Effector CD4-positive, alpha-beta T cell (primary cell): ENCODE measurements around the gene CTSF.
"Not testable (repeated sequence)": the region's sequence is repeated elsewhere in the genome, so short reads cannot be mapped to it uniquely, and the experiment has no call there.

Experiments
- DNase-seq: peaks from one replicate; pipeline ENCODE4 v3.0.0-alpha.2; 2020

Gene CTSF

DNA sequence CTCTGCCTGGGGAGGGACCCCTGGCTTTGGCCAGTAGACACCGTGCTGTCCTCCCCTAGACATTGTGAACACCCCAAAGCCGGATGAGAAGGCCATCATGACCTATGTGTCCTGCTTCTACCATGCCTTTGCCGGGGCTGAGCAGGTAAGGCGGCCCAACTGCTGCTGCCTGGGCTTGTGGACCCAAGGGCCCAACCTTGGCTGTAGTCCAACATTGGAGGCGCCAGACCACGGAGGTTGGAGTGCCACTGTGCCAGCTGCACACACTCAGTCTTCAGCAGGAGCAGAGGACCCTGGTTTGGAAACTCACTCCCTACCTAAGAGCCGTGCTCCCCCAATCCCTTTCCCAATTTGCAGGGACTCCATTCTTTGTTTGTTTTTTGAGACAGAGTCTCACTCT, 12.3 kb downstream of the CTSF start:
- no peak for DNase-seq

GRCh38 chr11:66555416-66555815, 13.0 kb downstream of the CTSF start:
- no peak for DNase-seq

GRCh38 chr11:66554602-66555001, 13.8 kb downstream of the CTSF start:
- no peak for DNase-seq

DNA sequence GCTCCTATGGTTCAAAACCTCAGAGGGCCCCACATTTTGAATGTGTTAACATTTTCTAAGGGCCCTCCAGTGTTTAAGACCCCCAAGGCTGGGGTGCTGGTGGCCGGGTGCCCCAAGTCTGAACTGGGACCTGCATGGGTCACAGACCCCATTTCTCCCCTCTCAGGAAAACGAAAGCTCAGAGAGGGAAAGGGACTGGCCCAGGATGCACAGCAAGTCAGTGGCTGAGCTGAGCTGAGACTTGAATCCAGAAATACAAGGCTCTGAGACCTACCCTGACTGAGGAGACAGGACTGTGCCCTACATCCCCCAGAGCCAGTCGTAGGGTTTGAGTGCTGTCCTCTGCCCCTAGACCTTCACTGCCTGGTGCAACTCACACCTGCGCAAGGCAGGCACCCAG, 17.5 kb downstream of the CTSF start:
- no peak for DNase-seq

DNA sequence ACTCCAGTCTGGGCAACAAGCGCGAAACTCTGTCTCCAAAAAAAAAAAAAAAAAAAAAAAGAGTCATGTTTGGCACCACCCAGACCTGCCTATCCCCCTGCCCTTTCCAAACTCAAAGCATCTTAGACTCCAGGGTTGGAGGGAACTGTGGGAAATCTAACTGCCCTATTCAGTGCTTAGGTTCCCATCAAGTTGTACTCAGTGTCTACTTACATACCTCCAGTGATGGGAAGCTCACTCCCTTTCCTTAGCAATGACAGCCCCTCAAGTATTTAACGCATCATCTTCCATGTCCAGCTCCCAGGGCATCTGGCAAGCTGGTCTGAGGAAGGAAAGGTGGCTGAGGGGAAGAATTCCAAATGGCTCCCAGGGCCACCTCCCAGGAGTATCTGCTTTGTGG, 18.7 kb downstream of the CTSF start:
- DNase-seq: no peak

DNA sequence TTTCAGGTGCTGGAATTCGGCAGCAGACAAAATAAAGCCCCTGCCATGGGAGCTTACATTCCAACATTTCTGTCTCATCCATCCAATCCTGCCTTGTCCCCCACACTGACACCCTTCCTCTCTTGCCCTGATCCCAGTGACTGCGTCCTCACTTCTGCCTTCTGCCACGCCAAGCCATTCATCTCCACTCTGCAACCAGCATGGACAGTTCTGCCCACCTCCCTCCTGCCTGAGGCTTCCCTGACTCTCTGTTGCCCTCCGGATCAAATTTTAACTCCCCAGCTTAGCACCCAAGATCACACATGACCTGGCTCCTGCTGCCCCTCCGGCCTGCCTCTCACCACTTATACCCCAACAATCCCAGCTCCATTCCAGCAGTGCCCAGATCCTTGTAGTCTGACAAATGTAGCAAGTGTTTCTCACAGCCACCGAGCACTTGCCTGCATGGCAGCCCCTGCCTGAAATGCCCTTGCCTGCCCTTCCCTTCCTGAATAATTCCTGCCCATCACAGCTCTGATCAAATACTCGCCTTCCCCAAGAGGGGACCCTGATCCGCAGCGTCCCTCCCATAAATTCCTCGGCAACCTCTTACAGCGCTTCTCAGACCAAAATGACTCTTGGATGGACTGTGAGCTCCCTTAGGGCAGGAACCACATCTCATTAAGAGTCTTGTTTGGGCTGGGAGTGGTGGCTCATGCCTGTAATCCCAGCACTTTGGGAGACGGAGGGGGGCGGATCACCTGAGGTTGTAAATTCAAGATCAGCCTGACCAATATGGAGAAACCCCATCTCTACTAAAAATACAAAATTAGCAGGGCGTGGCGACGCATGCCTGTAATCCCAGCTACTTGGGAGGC, 19.4 kb downstream of the CTSF start:
- DNase-seq: no peak

DNA sequence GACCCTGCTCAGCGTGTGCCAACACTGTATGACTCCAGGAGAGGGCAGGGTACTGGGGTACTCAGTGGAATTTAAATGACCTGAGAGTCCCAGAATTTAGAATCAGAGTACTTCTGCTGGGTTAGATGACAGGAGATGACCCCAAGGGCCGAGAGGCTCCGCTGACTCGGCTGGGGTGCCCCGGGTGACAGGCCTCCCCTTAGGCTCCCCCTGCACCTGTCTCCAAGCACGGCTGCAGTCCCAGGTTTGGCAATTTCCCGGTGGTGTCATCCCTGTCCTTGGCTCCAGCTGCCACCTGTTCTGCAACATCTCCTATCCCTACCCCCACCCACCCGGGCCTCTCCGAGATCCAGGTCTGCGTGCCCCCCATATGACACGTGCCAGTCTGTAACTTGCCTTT, 20.4 kb downstream of the CTSF start:
- DNase-seq: no peak

- DNase-seq: no peak
These were observed 20.8 kb downstream of the CTSF start for GRCh38 chr11:66547662-66548009.

GRCh38 chr11:66546966-66547661, 21.3 kb downstream of the CTSF start:
- no peak for DNase-seq

GRCh38 chr11:66546368-66546965, 21.9 kb downstream of the CTSF start, which contains the start of gene ACTN3:
ACTN3 (plus strand) TSS chr11:66546903; CDS start chr11:66546938, 35 bp downstream.
- no peak for DNase-seq

DNA sequence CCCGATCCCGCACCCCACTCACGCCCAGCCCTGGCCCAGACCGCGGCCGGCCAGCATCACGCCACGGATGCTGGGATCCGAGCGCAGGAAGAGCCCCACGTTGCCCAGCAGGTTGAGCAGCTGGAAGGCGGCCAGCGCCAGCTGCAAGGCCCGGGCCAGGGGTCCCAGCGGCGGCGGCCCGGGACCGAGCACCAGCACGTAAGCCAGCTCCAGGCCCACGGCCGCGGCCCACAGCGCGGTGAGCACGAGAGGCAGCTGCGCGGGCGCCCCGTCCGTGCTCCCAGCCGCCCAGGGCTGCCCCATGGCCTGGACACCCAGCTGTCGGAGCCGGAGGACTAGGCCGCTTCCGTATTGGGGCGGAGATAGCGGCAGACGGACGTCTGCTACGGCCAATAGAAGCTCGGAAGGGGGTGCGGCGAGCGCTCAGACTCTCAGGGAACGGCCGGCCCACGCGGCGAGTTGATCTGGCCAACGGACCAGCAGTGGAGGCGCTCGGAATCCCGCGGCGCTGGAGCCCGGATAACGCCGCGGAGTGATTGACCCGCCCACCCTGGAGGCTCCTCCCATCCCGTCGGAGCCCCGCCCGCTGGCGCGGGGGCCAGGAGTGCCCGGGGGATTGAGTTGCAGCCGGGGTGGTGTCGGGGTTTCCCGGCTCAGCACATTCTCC, 22.6 kb downstream of the CTSF start, which contains the start of gene ZDHHC24:
Gene ZDHHC24, minus strand, starts transcription at position 348 of the 667 bp plus-strand sequence. Its CDS starts 45 bp downstream, at position 303.
- DNase-seq: peak; percentile 78

- not testable (repeated sequence) for DNase-seq
These were observed 23.5 kb downstream of the CTSF start for GRCh38 chr11:66544952-66545351.

DNA sequence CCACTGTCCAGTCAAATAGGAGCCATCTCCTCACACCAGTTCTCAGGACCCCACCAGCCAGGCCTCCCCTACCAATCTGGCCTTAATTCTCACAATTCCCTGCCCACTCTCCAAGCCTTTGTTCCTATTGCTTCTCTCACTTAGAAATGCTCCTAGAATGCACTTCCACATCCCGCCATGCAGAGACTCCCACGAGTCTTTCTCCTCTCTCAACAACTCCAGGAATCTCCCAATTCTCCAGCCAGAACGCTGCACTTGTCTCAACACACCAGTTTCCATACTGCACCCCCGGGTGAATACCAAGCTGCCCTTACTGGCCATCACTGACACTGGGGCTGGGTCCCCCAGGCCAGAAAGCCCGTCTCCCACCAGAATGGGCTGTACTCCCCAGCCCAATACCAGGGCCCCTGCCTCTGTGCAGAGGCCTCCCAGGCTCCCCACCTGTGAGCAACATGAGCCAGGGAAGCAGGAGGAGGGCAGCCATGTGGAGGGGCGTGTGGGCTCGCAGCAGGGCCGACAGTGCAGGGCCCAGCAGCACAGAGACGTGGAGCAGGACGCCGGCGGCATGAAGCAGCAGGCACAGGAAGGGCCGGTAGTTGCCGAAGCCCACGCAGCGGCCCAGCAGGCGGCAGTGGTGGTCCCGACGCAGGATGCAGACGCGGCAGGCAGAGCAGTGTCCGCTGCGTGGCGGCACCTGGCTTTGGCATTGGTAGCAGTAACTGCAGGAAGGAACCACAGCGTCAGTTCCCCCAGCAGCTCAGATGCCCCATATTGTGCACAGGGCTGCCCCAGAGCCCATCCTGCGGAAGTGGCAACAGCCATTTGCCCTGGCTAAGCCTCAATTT, 24.9 kb downstream of the CTSF start:
- DNase-seq: peak; percentile 48

DNA sequence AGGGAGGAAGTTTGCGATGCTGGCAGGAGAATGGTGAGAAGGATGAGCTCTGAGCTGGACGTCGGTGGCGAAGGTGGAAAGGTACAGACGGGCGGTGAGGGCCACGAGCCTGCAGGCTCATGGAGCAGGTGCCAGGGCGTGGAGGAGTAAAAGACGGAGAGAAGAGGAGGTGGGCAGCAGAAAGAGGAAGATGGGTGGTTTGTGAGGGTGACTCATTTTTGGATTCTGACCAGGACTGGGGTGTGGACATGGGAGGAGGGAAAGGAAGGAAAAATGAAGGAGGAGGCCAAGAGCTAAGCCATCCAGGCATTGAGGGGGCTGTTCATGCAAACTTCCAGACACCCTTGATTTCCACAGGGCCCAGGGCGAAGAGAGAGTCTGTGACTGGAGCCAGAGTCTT, 26.0 kb downstream of the CTSF start:
- DNase-seq: no peak

DNA sequence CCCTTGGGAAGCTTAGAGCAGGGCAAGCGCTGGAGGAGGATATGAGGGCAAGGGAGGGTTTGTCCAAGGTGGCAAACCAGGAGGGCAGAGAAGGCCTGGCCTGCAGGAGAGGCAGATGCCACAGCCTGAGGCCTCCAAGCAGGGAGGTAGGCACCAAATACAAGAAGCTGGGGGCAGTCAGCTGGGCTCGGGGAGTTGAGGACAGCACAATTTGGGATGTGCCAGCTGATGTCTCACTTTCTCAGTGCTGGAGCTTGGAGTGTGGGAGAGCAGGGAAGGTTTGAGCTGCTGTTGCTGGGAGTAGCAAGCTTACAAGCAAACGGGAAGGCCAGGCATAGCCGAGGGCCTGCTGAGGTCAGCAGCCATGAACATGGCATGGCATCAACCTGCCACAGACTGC, 26.5 kb downstream of the CTSF start:
- no peak for DNase-seq

DNA sequence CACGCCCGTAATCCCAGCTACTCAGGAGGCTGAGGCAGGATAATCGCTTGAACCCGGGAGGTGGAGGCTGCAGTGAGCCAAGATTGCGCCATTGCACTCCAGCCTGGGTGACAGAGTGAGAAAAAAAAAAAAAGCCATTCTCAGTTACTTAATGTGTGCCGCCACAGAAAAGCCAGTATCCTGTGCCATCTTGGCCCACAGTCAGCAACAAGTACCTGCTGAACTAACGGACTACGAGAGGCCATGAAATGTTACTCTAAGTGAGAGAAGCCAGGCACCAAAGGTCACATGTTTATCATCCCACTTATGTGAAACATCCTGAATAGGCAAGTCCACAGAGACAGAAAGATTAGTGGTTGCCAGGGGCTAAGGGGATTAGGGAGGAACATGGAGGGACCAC, 27.8 kb downstream of the CTSF start:
- not testable (repeated sequence) for DNase-seq

DNA sequence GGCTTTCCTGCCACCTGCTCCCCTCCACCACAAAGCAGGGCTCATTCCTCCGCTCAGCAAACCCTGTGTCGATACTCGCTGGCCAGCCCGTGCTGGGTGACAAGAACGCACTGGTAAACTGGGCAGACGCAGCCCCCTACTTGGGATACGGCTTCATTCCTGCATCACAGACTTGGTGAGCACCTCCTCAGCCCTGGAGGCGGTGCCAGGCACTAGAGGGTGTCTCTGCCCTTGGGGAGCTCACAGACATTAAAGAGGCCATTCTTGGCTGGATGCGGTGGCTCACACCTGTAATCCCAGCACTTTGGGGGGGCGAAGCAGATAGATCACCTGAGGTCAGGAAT, 28.6 kb downstream of the CTSF start:
- no peak for DNase-seq

- DNase-seq: no peak
These were observed 29.1 kb downstream of the CTSF start for GRCh38 chr11:66539170-66539869.

DNA sequence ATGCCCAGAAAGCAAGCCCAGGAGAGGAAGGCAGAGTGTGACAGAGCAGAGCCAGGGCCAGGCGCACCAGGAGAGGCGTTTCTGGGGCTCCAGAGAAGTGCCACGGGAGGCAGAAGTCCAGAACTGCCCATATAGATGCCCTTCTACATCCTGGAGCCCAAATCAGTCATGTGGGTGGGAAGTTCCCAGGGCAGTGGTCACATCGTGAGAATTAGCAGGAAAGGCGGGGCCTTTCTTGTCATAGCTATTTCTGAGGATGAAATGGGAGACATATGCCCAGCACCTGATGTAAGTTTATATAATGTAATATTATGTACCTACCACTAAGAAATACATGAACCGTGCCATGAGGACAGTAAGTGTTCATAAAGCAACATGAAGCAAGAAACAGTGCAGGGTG, 35.6 kb downstream of the CTSF start:
- no peak for DNase-seq

GRCh38 chr11:66531841-66532240, 36.6 kb downstream of the CTSF start:
- DNase-seq: no peak

DNA sequence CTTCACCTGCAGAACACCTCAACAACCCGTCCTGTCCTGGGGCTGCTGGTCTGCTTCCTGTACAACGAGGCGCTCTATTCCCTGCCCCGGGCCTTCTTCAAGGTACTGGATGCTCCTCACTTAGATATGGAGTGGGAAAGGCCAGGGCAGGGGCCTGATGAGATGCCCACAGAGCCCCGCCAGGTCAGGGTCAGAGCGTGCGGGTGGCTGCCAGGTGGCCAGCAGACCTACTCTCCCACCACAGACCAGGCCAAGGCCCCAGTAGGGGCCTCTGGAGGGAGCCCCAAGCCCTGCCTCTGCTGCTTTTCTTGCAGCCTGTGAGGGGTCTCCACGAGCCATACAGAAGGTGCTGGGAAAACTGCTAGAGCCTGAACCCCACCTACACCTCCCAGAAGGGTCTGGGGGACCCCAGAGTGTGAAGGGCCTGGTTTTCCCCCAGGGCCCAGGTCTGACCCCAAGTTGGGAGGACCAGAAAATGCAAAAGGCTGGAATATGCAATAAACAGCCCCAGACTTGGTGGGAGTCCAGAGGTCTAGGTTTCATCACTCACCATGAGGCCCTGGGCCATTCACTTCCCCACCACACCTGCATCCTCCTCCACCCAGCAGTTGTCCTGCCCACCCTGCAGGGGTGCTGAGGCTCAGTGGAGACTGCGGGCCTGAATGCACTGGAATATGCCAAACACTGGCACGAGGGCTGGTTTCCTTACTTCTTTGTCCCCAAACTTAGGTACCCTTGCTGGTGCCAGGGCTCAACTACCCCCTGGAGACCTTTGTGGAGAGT, 37.3 kb downstream of the CTSF start:
- DNase-seq: no peak
